PC-9 (cell line): ENCODE data around the gene PSME1. TPM values are rescaled to one million over a fixed set of nuclear protein-coding genes. Genes with fewer than 3 reads are reported as not detected.

Experiments used
- BruUV-seq: library from RNA; stranded (reverse); fragments of 400-500 nt; replicated peaks from 2 replicates; lab custom pipeline; 2021; lab: Mats Ljungman, UMichigan
- CTCF ChIA-PET: fragments of 300-600 bp; sonication (Branson Sonifier 250); formaldehyde crosslinking; loops from one replicate; lab custom pipeline; 2022; ENCODE audit warnings: antibody characterized with exemption; lab: Charles Lee
- POLR2A ChIA-PET: fragments of 300-600 bp; sonication (Branson Sonifier 250); formaldehyde crosslinking; loops from one replicate; lab custom pipeline; 2022; ENCODE audit warnings: antibody characterized with exemption; ENCODE audit not compliant: unreplicated experiment; lab: Charles Lee
- DNase-seq, 2 experiments: peaks; one replicate each; pipeline versions ENCODE4 v3.0.0 to v3.0.0-alpha.2; 2015 to 2022; ENCODE audit warnings: mixed read lengths in 1 of 2
- H2AFZ ChIP-seq: fragments of 200-600 bp; sonication (generic); 2 replicates; pipeline ENCODE4 v1.8.1; 2017; ENCODE audit warnings: antibody characterized with exemption
- H3F3A ChIP-seq: fragments of 200-600 bp; sonication (generic); 2 replicates; pipeline ENCODE4 v1.8.1; 2017; ENCODE audit warnings: antibody characterized with exemption, mild to moderate bottlenecking, low read depth; ENCODE audit not compliant: insufficient read depth
- H3K27ac ChIP-seq: fragments of 200-600 bp; sonication (generic); 2 replicates; pipeline ENCODE4 v1.6.1; 2016; ENCODE audit warnings: mixed run types
- H3K27me3 ChIP-seq: fragments of 200-600 bp; sonication (generic); 2 replicates; pipeline ENCODE4 v1.6.1; 2016; ENCODE audit warnings: low read depth, mixed run types; ENCODE audit not compliant: insufficient read depth
- H3K36me3 ChIP-seq: fragments of 200-600 bp; sonication (generic); 2 replicates; pipeline ENCODE4 v1.6.1; 2016; ENCODE audit warnings: low read depth, mixed run types
- H3K4me1 ChIP-seq: fragments of 200-600 bp; sonication (generic); replicated peaks from 2 replicates; pipeline ENCODE4 v1.6.1; 2016; ENCODE audit warnings: mixed run types; ENCODE audit not compliant: insufficient read depth
- H3K4me2 ChIP-seq: fragments of 200-600 bp; sonication (generic); 2 replicates; pipeline ENCODE4 v1.6.1; 2017; ENCODE audit warnings: mixed run types
- H3K4me3 ChIP-seq: fragments of 200-600 bp; sonication (generic); 2 replicates; pipeline ENCODE4 v1.6.1; 2016; ENCODE audit warnings: mixed run types
- H3K79me2 ChIP-seq: fragments of 200-600 bp; sonication (generic); 2 replicates; pipeline ENCODE4 v1.6.1; 2017; ENCODE audit warnings: low read depth, mixed run types
- H3K9me2 ChIP-seq: fragments of 200-600 bp; sonication (generic); 2 replicates; pipeline ENCODE4 v1.8.1; 2017; ENCODE audit warnings: mild to moderate bottlenecking; ENCODE audit not compliant: insufficient read depth
- H3K9me3 ChIP-seq: fragments of 200-600 bp; sonication (generic); 2 replicates; pipeline ENCODE4 v1.8.1; 2016; ENCODE audit warnings: low read depth; ENCODE audit not compliant: insufficient read depth
- H4K20me1 ChIP-seq: fragments of 200-600 bp; sonication (generic); 2 replicates; pipeline ENCODE4 v1.8.1; 2017; ENCODE audit not compliant: insufficient read depth
- EZH2 ChIP-seq: fragments of 200-600 bp; sonication (generic); IDR thresholded peaks from 2 replicates; pipeline ENCODE4 v1.8.0; 2017; ENCODE audit warnings: antibody characterized with exemption, low read depth
- intact Hi-C: fragments of 100-400 bp; cut with micrococcal nuclease; formaldehyde crosslinking; loops from one replicate; pipeline ENCODE4 v1.10.0; 2022; ENCODE audit not compliant: unreplicated experiment
- total RNA-seq: library from RNA; stranded (reverse); gene quantifications from 2 replicates; pipeline ENCODE4 v1.2.3, GENCODE V29; 2021
- TF ChIP-seq, protein P1 (sequence below): fragments of 200-600 bp; sonication (generic); conservative IDR thresholded peaks from 2 replicates; pipeline ENCODE4 v1.6.1; 2017; ENCODE audit warnings: mixed run types, antibody characterized with exemption, mild to moderate bottlenecking, moderate library complexity

PSME1 gene
- total RNA-seq, 1 experiment from 2014 or later = 174 TPM

DNA sequence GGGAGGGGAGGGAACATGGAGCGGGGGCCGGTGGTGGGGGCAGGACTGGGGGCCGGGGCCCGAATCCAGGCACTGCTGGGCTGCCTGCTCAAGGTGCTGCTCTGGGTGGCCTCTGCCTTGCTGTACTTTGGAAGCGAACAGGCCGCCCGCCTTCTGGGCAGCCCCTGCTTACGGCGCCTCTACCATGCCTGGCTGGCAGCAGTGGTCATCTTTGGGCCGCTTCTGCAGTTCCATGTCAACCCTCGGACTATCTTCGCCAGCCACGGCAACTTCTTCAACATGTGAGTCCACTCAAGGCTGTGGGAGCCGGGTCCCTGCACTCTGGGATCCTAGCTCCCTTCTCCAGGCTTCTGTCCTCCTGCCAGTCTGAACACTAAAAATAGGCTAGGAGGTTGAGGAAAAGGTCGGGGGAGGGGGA is 4.4 kb upstream of the PSME1 start:
- Histone ChIP-seq H4K20me1 (no peaks in the 10 kb centered on the region), H3K4me1 (peaks cover 6% of the 10 kb centered on the region; the same call in 1 of the 2 replicates), H3F3A (peaks cover 7% of the 10 kb centered on the region; the same call in 1 of the 2 replicates), H2AFZ (no peak overlapping the region), H3K27ac (no peak overlapping the region), H3K4me2 (no peak overlapping the region), H3K36me3 (no peaks in the 10 kb centered on the region), H3K79me2 (0 out of 2 replicates have a peak, but pooled peaks cover under 1% of the 10 kb centered on the region), H3K9me3 (no peaks in the 10 kb centered on the region), H3K27me3 (no peaks in the 10 kb centered on the region), H3K4me3 (no peak overlapping the region), H3K9me2 (no peaks in the 10 kb centered on the region)
- BruUV-seq = no TSS peak
- DNase-seq = no peak
- TF ChIP-seq, protein P1, sequence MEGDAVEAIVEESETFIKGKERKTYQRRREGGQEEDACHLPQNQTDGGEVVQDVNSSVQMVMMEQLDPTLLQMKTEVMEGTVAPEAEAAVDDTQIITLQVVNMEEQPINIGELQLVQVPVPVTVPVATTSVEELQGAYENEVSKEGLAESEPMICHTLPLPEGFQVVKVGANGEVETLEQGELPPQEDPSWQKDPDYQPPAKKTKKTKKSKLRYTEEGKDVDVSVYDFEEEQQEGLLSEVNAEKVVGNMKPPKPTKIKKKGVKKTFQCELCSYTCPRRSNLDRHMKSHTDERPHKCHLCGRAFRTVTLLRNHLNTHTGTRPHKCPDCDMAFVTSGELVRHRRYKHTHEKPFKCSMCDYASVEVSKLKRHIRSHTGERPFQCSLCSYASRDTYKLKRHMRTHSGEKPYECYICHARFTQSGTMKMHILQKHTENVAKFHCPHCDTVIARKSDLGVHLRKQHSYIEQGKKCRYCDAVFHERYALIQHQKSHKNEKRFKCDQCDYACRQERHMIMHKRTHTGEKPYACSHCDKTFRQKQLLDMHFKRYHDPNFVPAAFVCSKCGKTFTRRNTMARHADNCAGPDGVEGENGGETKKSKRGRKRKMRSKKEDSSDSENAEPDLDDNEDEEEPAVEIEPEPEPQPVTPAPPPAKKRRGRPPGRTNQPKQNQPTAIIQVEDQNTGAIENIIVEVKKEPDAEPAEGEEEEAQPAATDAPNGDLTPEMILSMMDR = no peak
- TF ChIP-seq EZH2 = no peak
- ChIA-PET CTCF (no interaction called here), POLR2A (interaction anchor here (0.9 kb wide), 1 partner anchor 82 kb away, joined by 6 read pairs; no protein-coding TSS in a partner anchor)
- intact Hi-C loops = no loop called here

GRCh38 chr14:24132061-24132685 is 3.8 kb upstream of the PSME1 start:
- no peak overlapping the region for H3K4me2 ChIP-seq
- no peaks in the 10 kb centered on the region for H4K20me1 ChIP-seq
- no peaks in the 10 kb centered on the region for H3K9me3 ChIP-seq
- no TSS peak for BruUV-seq
- TF ChIP-seq, protein P1 = no peak
- H3F3A ChIP-seq = peaks cover 7% of the 10 kb centered on the region; the same call in 1 of the 2 replicates
- H3K4me3 ChIP-seq = no peak overlapping the region
- no peak overlapping the region for H3K27ac ChIP-seq
- peaks cover 10% of the 10 kb centered on the region; the same call in 1 of the 2 replicates for H3K4me1 ChIP-seq
- ChIA-PET POLR2A (interaction anchor here (0.5 to 0.9 kb wide), 2 partner anchors 17 to 83 kb away, joined by 6 to 8 read pairs; partner anchors contain the start of gene NRL), CTCF (no interaction called here)
- no peaks in the 10 kb centered on the region for H3K27me3 ChIP-seq
- H3K36me3 ChIP-seq = no peaks in the 10 kb centered on the region
- H3K79me2 ChIP-seq = 0 out of 2 replicates have a peak, but pooled peaks cover 7% of the 10 kb centered on the region
- DNase-seq = no peak
- no peaks in the 10 kb centered on the region for H3K9me2 ChIP-seq
- intact Hi-C loops = no loop called here
- H2AFZ ChIP-seq = no peak overlapping the region

- intact Hi-C loops = no loop called here
- ChIA-PET CTCF (no interaction called here), POLR2A (no interaction called here)
- Histone ChIP-seq H3K9me3 (no peaks in the 10 kb centered on the region), H3F3A (peaks cover 7% of the 10 kb centered on the region; the same call in 1 of the 2 replicates), H3K4me3 (no peak overlapping the region), H3K4me2 (no peak overlapping the region), H4K20me1 (no peaks in the 10 kb centered on the region), H3K79me2 (0 out of 2 replicates have a peak, but pooled peaks cover 7% of the 10 kb centered on the region), H3K36me3 (no peaks in the 10 kb centered on the region), H2AFZ (no peak overlapping the region), H3K4me1 (peaks cover 11% of the 10 kb centered on the region; the same call in 1 of the 2 replicates), H3K27ac (no peak overlapping the region), H3K27me3 (no peaks in the 10 kb centered on the region), H3K9me2 (no peaks in the 10 kb centered on the region)
- TF ChIP-seq, protein P1 = no peak
- TF ChIP-seq EZH2 = no peak
- DNase-seq = no peak
- BruUV-seq = no TSS peak
These were observed 3.0 kb upstream of the PSME1 start for GRCh38 chr14:24132976-24133375.
